Neuronal stem cell (in vitro differentiated cells): ENCODE data around the gene GRID1.
A peak's percentile ranks its signal among the peaks of the same experiment; 100 is the strongest.

Experiments
- DNase-seq: peaks from one replicate; pipeline ENCODE4 v3.0.0-alpha.2; 2013; ENCODE audit warnings: low spot score
- H2AFZ ChIP-seq: one replicate; pipeline ENCODE4 v1.6.1; 2013; ENCODE audit warnings: mild to moderate bottlenecking, low read length, inconsistent platforms
- H2AK5ac ChIP-seq: 2 replicates; pipeline ENCODE4 v1.6.1; 2013; ENCODE audit warnings: low read depth, mild to moderate bottlenecking, inconsistent platforms, low read length, moderate library complexity, mixed read lengths
- H2BK120ac ChIP-seq: 2 replicates; pipeline ENCODE4 v1.6.1; 2013; ENCODE audit warnings: low read depth, mild to moderate bottlenecking, inconsistent platforms, low read length, moderate library complexity, mixed read lengths
- H2BK12ac ChIP-seq: one replicate; pipeline ENCODE4 v1.6.1; 2013; ENCODE audit warnings: low read length, inconsistent platforms
- H2BK15ac ChIP-seq: 2 replicates; pipeline ENCODE4 v1.6.1; 2013; ENCODE audit warnings: mild to moderate bottlenecking, low read length, inconsistent platforms, mixed read lengths
- H2BK5ac ChIP-seq: one replicate; pipeline ENCODE4 v1.6.1; 2013; ENCODE audit warnings: inconsistent platforms, mild to moderate bottlenecking, low read length, moderate library complexity
- H3K14ac ChIP-seq: one replicate; pipeline ENCODE4 v1.6.1; 2013; ENCODE audit warnings: low read length, inconsistent platforms
- H3K18ac ChIP-seq: 2 replicates; pipeline ENCODE4 v1.6.1; 2013; ENCODE audit warnings: low read length, inconsistent platforms
- H3K23ac ChIP-seq: 2 replicates; pipeline ENCODE4 v1.6.1; 2013; ENCODE audit warnings: low read depth, mild to moderate bottlenecking, mixed read lengths, low read length, inconsistent platforms; ENCODE audit not compliant: poor library complexity
- H3K27ac ChIP-seq: replicated peaks from 3 replicates; pipeline ENCODE4 v1.5.1; 2013; ENCODE audit warnings: low read length, inconsistent platforms
- H3K27me3 ChIP-seq, 3 experiments: 2 replicates each; pipeline ENCODE4 v1.6.1; 2013; ENCODE audit warnings: low read length in 3 of 3, mild to moderate bottlenecking in 2 of 3, inconsistent platforms in 1 of 3, low read depth in 1 of 3, mixed read lengths in 1 of 3, moderate library complexity in 1 of 3; ENCODE audit not compliant: control insufficient read depth in 3 of 3, insufficient read depth in 3 of 3
- H3K36me3 ChIP-seq, 2 donors: replicated peaks in 1 of 2; 2 replicates each; pipeline ENCODE4 v1.6.1; 2013; ENCODE audit warnings: low read length in 2 of 2; ENCODE audit not compliant: control insufficient read depth in 2 of 2, insufficient read depth in 2 of 2
- H3K4ac ChIP-seq: 2 replicates; pipeline ENCODE4 v1.6.1; 2013; ENCODE audit warnings: inconsistent platforms, mild to moderate bottlenecking, low read length, moderate library complexity
- H3K4me1 ChIP-seq, 2 donors: 1 replicate in 1 of 2; 2 replicates in 1 of 2; pipeline ENCODE4 v1.6.1; 2013; ENCODE audit warnings: low read length in 2 of 2, low read depth in 1 of 2; ENCODE audit not compliant: control insufficient read depth in 2 of 2, insufficient read depth in 1 of 2
- H3K4me2 ChIP-seq: one replicate; pipeline ENCODE4 v1.6.1; 2013; ENCODE audit warnings: mild to moderate bottlenecking, low read length, inconsistent platforms; ENCODE audit not compliant: insufficient read depth, poor library complexity, severe bottlenecking
- H3K4me3 ChIP-seq, 2 donors: 2 replicates each; pipeline ENCODE4 v1.5.1; 2013; ENCODE audit warnings: low read length in 2 of 2, mild to moderate bottlenecking in 2 of 2, inconsistent platforms in 1 of 2, moderate library complexity in 1 of 2
- H3K79me1 ChIP-seq: one replicate; pipeline ENCODE4 v1.6.1; 2013; ENCODE audit warnings: low read depth, mild to moderate bottlenecking, inconsistent platforms, low read length, moderate library complexity
- H3K9ac ChIP-seq: one replicate; pipeline ENCODE4 v1.6.1; 2013; ENCODE audit warnings: mild to moderate bottlenecking, low read depth, low read length, inconsistent platforms; ENCODE audit not compliant: poor library complexity
- H3K9me3 ChIP-seq, 2 donors: replicated peaks in 1 of 2; 2 replicates each; pipeline versions ENCODE3 to v1.6.1; 2013; ENCODE audit warnings: low read length in 2 of 2, mild to moderate bottlenecking in 2 of 2, inconsistent platforms in 1 of 2, low read depth in 1 of 2, mixed read lengths in 1 of 2, moderate library complexity in 1 of 2; ENCODE audit not compliant: control insufficient read depth in 2 of 2, insufficient read depth in 1 of 2
- H4K8ac ChIP-seq: one replicate; pipeline ENCODE4 v1.6.1; 2013; ENCODE audit warnings: low read depth, mild to moderate bottlenecking, inconsistent platforms, low read length, moderate library complexity
- H4K91ac ChIP-seq: one replicate; pipeline ENCODE4 v1.6.1; 2013; ENCODE audit warnings: low read length, low read depth, mild to moderate bottlenecking, inconsistent platforms; ENCODE audit not compliant: poor library complexity
- WGBS, 2 donors: extraction: QIAGEN DNeasy Blood & Tissue Kit; methylation state at CpG; one replicate each; pipeline ENCODE4 v1.1.7; 2013; ENCODE audit warnings: missing lambda C conversion rate in 2 of 2, mixed read lengths in 1 of 2; ENCODE audit not compliant: insufficient read length in 2 of 2, insufficient replicate concordance in 1 of 2; ENCODE audit errors: extremely low coverage in 2 of 2; 5-methylcytosine and 5-hydroxymethylcytosine counted together

GRID1 gene

DNA sequence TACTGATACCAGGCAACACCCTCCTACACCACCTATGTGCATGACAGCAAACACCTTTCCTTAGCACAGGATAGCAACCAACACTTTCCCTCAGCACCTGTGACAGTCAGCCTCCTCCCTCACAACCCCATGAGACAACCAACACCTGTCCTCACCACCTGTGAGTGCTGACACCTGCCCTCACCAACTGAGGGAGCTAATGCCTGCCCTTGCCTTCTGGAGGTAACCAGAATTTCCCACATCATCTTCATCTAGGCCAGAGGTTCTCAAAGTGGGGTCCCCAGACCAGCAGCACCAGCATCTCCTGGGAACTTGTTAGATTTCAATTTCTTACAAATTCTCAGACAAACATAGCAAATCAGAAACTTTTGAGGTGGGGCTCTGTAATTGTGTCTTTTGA, 112.5 kb downstream of the GRID1 start:
- no peaks in the 10 kb centered on the region for H3K36me3 ChIP-seq
- no peak overlapping the region for H3K14ac ChIP-seq
- no peak for DNase-seq

DNA sequence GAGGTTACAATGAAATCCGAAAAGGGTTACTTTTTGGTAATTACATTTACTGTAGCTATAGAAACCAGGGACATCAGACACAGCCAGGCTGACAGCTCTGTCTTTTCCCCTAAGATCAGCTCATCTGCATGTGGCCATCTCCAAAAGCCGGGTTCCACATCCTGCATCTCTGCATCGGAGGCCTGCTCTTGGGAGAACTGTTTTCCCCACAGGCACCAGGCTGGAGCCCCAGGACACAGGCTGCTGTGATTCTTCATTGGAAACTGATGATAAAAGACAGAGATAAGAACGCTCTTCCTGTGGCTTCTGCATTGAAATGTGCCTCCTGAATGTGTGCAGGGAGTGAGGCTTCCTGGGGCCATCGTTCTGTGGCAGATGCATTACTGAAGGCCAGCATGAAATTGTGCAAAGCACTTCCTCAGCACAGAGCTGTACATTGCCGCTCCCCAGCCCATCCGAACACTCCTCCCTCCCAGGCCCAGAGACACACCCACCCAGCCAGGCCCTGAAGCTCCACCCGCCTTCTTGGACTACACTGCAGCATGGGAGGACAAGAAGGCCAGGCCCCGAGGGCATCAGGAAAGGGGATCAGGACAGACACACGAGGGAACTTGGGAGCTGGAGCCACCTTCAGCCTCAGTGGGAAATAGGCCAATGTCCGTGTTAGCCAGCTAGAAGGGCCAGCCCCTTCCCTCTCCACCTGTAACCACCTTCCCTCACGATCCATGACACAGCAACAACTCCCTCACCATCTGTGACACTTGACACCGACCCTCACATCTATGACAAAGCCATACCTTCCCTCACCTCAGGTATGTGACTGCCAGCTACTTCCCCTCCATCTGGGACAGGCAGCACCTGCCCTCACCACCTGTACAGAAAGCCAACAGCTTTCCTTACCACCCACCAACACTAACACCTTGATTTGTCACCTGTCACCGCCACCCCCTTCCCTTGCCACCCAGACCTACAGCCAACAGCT, 113.2 kb downstream of the GRID1 start:
- no peak for DNase-seq
- H3K36me3 ChIP-seq = no peaks in the 10 kb centered on the region
- peak overlapping the region; percentile 51 for H3K18ac ChIP-seq

More for the DNA sequence above, 112.5 kb downstream of the GRID1 start:
- Histone ChIP-seq H3K4me2 (peak overlapping the region; percentile 27), H2BK12ac (no peak overlapping the region), H3K4me3 (no peak overlapping the region), H2AK5ac (no peak overlapping the region), H3K18ac (no peak overlapping the region), H2BK5ac (no peak overlapping the region), H2BK15ac (no peak overlapping the region), H3K27me3 (no peaks in the 10 kb centered on the region), H3K4me1 (peaks cover 0 to 12% of the 10 kb centered on the region in 2 donors), H4K91ac (no peak overlapping the region), H3K9ac (no peak overlapping the region), H2AFZ (no peak overlapping the region), H2BK120ac (no peak overlapping the region), H4K8ac (no peak overlapping the region), H3K23ac (no peak overlapping the region), H3K79me1 (no peaks in the 10 kb centered on the region), H3K27ac (no peak overlapping the region), H3K4ac (no peak overlapping the region), H3K9me3 (peaks cover 0 to 5% of the 10 kb centered on the region in 2 donors)

DNA sequence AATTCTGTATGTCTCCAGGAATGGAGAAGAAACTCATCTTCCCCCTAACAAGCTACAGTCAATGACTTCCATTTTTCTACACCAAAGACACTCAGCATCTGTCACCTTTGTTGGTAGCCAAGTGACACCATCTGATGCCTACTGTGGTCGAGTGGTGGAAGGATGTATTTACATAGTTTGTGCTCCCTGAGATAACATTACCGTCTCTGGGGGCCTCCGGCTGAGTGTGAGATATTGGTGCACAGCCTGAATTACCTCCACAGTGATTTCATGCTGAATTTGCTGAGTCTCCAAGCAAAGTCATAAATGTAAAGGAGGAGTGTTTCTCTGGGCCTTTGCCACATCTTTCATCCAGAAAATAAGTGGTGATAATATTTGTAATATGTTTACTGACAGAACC, 114.0 kb downstream of the GRID1 start:
- Histone ChIP-seq H3K14ac (no peak overlapping the region), H3K9ac (no peak overlapping the region), H3K36me3 (no peaks in the 10 kb centered on the region), H2BK15ac (no peak overlapping the region), H4K91ac (no peak overlapping the region), H3K4me1 (peaks cover 0 to 12% of the 10 kb centered on the region in 2 donors), H3K18ac (no peak overlapping the region), H3K23ac (no peak overlapping the region), H3K9me3 (peaks cover 0 to 5% of the 10 kb centered on the region in 2 donors), H4K8ac (no peak overlapping the region), H2BK12ac (no peak overlapping the region), H3K79me1 (no peaks in the 10 kb centered on the region), H2AFZ (no peak overlapping the region), H3K4me2 (no peak overlapping the region), H3K4ac (no peak overlapping the region), H3K27ac (no peak overlapping the region), H3K27me3 (no peaks in the 10 kb centered on the region), H2AK5ac (no peak overlapping the region), H2BK120ac (no peak overlapping the region), H2BK5ac (no peak overlapping the region), H3K4me3 (no peak overlapping the region)
- WGBS, 2 donors = no CpG with 5 or more reads among the region's 3 CpGs
- DNase-seq = no peak

More for the DNA sequence above, 113.2 kb downstream of the GRID1 start:
- Histone ChIP-seq H4K8ac (no peak overlapping the region), H3K9ac (no peak overlapping the region), H2BK15ac (no peak overlapping the region), H3K27ac (no peak overlapping the region), H3K4me2 (no peak overlapping the region), H2BK5ac (no peak overlapping the region), H2AFZ (no peak overlapping the region), H3K9me3 (peaks cover 0 to 5% of the 10 kb centered on the region in 2 donors), H2BK12ac (no peak overlapping the region), H3K14ac (no peak overlapping the region), H3K4me1 (peaks cover 0 to 12% of the 10 kb centered on the region in 2 donors), H3K27me3 (no peaks in the 10 kb centered on the region), H4K91ac (no peak overlapping the region), H3K23ac (no peak overlapping the region), H3K79me1 (no peaks in the 10 kb centered on the region), H2AK5ac (peak overlapping the region; percentile 1), H3K4ac (no peak overlapping the region), H3K4me3 (no peak overlapping the region), H2BK120ac (no peak overlapping the region)
- WGBS, 2 donors = no CpG with 5 or more reads among the region's 14 CpGs

DNA sequence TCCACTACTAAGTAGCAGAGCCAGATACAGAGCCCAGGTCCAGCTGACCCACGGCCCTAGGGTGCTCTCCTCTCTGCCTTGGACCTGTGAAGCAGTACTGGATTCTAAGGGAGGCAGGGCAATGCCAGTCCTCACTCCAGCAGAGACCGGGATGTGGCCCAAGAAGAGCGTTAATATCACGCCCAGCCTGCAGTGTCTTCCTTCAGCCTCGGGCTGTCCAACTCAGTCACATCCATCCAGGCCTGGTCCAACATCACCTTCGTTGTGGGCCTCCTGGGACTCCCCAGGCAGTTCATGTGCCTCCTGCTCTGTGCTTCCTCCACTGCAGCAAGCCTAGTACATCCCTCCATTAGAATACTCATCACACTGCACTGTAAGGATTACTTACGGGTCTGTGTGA, 114.5 kb downstream of the GRID1 start:
- H3K9me3 ChIP-seq = peaks cover 0 to 5% of the 10 kb centered on the region in 2 donors
- no CpG with 5 or more reads among the region's 7 CpGs for WGBS, 2 donors
- no peak overlapping the region for H2AFZ ChIP-seq
- H3K4me3 ChIP-seq = no peak overlapping the region
- H3K4me1 ChIP-seq = peaks cover 0 to 12% of the 10 kb centered on the region in 2 donors
- DNase-seq = no peak
- no peaks in the 10 kb centered on the region for H3K27me3 ChIP-seq
- H3K27ac ChIP-seq = no peak overlapping the region
- no peak overlapping the region for H2BK5ac ChIP-seq
- no peak overlapping the region for H4K91ac ChIP-seq
- peak overlapping the region; percentile 39 for H3K18ac ChIP-seq
- H3K23ac ChIP-seq = no peak overlapping the region
- peak overlapping the region; percentile 19 for H2BK15ac ChIP-seq
- no peak overlapping the region for H3K4me2 ChIP-seq
- H4K8ac ChIP-seq = no peak overlapping the region
- no peak overlapping the region for H2BK120ac ChIP-seq
- no peaks in the 10 kb centered on the region for H3K36me3 ChIP-seq
- no peak overlapping the region for H3K14ac ChIP-seq
- no peaks in the 10 kb centered on the region for H3K79me1 ChIP-seq
- H3K4ac ChIP-seq = no peak overlapping the region
- H2AK5ac ChIP-seq = no peak overlapping the region
- no peak overlapping the region for H2BK12ac ChIP-seq
- peak overlapping the region; percentile 10 for H3K9ac ChIP-seq
